Psoas muscle (tissue), 8 donors: ENCODE measurements around the gene CT47A1. TPM values are rescaled to one million over a fixed set of nuclear protein-coding genes. Genes with fewer than 3 reads are reported as not detected.
"Not testable (repeated sequence)": the region's sequence is repeated elsewhere in the genome, so short reads cannot be mapped to it uniquely, and the experiment has no call there.

Source experiments
- ATAC-seq, 4 donors: fragments of 200-7000 bp; cut with Tn5 transposase; one replicate each; pipeline ENCODE4 v1.9.1; 2020; ENCODE audit warnings: moderate library complexity in 3 of 4, mild to moderate bottlenecking in 2 of 4
- DNase-seq, 2 donors: peaks; one replicate each; pipeline ENCODE4 v3.0.0-alpha.2; 2020
- H3K27ac ChIP-seq: fragments of 200-600 bp; one replicate; pipeline ENCODE4 v1.8.0; 2022
- H3K27me3 ChIP-seq, 3 donors: fragments of 200-600 bp in 1 of 3; one replicate each; pipeline versions ENCODE4 v1.6.1 to v1.8.0; 2013 to 2022; ENCODE audit warnings: low read length in 2 of 3, mild to moderate bottlenecking in 2 of 3, moderate library complexity in 1 of 3; ENCODE audit not compliant: insufficient read depth in 3 of 3
- H3K36me3 ChIP-seq, 2 donors: fragments of 200-600 bp in 1 of 2; one replicate each; pipeline versions ENCODE4 v1.6.1 to v1.8.0; 2013 to 2022; ENCODE audit warnings: low read depth in 1 of 2, mild to moderate bottlenecking in 1 of 2, moderate library complexity in 1 of 2; ENCODE audit not compliant: insufficient read depth in 1 of 2
- H3K4me1 ChIP-seq: fragments of 200-600 bp; one replicate; pipeline ENCODE4 v1.8.0; 2022
- H3K4me3 ChIP-seq: fragments of 200-600 bp; one replicate; pipeline ENCODE4 v1.8.0; 2022; ENCODE audit warnings: mild to moderate bottlenecking
- H3K9me3 ChIP-seq: fragments of 200-600 bp; one replicate; pipeline ENCODE4 v1.8.0; 2022
- WGBS, 3 donors: extraction: QIAGEN DNeasy Blood & Tissue Kit; methylation state at CpG; one replicate each; pipeline versions ENCODE4 v1.1.6 to v1.1.7; 2013; 5-methylcytosine and 5-hydroxymethylcytosine counted together
- intact Hi-C, 2 donors: fragments of 100-400 bp; cut with DNase I; formaldehyde crosslinking; loops; one replicate each; pipeline versions ENCODE4 v1.11.0 to v1.14.2; 2022
- long read RNA-seq, 2 donors: library from polyadenylated mRNA; unstranded; transcript quantifications; one replicate each; pipeline ENCODE4 v2.0.0, GENCODE V29; 2021
- polyA plus RNA-seq, 3 donors: library from polyadenylated mRNA; stranded (reverse); fragments of 200-250 nt; gene quantifications; one replicate each; pipeline ENCODE4 v1.2.3, GENCODE V29; 2013
- total RNA-seq, 4 donors: library from RNA; stranded (reverse); fragmentation: NEBNext Ultra II Directional in 2 of 4; extraction: Animal tissue kit (Norgen Biotek cat#: 25700) in 2 of 4; gene quantifications; one replicate each; pipeline versions ENCODE4 v1.2.1 to v1.2.4, GENCODE V29; 2021 to 2023
- TF ChIP-seq, protein P1 (sequence below): fragments of 200-600 bp; IDR thresholded peaks from one replicate; pipeline ENCODE4 v1.8.0; 2022; ENCODE audit warnings: antibody characterized with exemption
- donor health status: healthy with polysubstance abuse.
- donor health status: DM: no; HTN: no; CAD: no; lungs with moderate emphysema.
- donor health status: Bipolar disorder and iron deficiency.
- donor health status: healthy.
- donor health status: DM: yes; HTN: yes; CAD: no.
- donor health status: DM: no; HTN: no; CAD: no.
- donor health status: DM: no; HTN: no; CAD: no.
- donor health status: DM: yes; HTN: yes; CAD: no.

Gene CT47A1
- total RNA-seq (not detected), polyA plus RNA-seq (not detected)
- long read RNA-seq, donor 1: 0 reads
- long read RNA-seq, donor 2: 0 reads

DNA sequence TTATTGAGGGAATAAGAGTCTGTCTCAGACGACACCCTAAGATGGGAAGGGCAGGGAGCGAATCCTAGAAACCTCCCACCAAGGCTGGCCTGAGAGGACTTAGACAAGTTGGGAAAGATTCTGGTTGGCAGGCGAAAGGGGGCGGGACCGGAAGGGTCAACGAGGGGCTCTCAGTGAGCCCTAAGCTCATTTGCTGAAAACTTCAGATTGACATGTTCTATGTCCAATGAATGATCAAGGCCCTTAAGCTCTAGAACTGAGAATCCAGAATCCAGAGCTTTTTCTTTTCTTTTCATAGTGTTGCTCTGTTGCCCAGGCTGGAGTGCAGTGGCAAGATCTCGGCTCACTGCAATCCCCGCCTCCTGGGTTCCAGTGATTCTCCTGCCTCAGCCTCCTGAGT lies at the start of gene CT47A1:
TSS of gene CT47A1 (minus strand) at position 101 of the 400 bp plus-strand sequence. CDS start 231 bp downstream, outside the sequence.
- H3K27ac ChIP-seq, H3K4me3 ChIP-seq, H3K4me1 ChIP-seq, H3K36me3 ChIP-seq, intact Hi-C loops, ATAC-seq, H3K9me3 ChIP-seq, H3K27me3 ChIP-seq, DNase-seq: not testable (repeated sequence)
- no CpG with 5 or more reads among the region's 8 CpGs for WGBS, 3 donors

DNA sequence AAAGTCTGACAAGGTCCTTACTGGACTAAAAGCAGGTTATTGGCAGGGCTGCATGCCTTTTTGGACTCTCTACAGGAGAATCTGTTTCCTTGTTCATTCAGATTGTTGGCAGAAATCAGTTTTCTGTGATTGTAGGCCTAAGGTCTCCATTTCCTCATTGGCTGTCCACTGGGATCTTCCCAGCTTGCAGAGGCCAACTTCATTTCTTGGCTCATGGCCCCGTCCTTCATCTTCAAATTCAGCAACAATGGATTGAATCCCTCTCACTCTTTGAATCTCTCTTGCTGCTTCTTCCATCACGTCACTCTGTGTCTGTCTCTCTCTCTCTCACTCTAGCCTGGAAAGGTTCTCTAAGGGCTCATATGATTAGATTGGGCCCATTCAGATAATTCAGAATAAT lies 47.0 kb upstream of the CT47A1 start:
- Histone ChIP-seq H3K27ac (no peak overlapping the region), H3K36me3 (no peaks in the 10 kb centered on the region), H3K9me3 (no peaks in the 10 kb centered on the region), H3K27me3 (no peaks in the 10 kb centered on the region), H3K4me3 (no peak overlapping the region), H3K4me1 (no peaks in the 10 kb centered on the region)
- ATAC-seq (no peak), DNase-seq (no peak)
- intact Hi-C loops: no loop called here
- TF ChIP-seq, protein P1, sequence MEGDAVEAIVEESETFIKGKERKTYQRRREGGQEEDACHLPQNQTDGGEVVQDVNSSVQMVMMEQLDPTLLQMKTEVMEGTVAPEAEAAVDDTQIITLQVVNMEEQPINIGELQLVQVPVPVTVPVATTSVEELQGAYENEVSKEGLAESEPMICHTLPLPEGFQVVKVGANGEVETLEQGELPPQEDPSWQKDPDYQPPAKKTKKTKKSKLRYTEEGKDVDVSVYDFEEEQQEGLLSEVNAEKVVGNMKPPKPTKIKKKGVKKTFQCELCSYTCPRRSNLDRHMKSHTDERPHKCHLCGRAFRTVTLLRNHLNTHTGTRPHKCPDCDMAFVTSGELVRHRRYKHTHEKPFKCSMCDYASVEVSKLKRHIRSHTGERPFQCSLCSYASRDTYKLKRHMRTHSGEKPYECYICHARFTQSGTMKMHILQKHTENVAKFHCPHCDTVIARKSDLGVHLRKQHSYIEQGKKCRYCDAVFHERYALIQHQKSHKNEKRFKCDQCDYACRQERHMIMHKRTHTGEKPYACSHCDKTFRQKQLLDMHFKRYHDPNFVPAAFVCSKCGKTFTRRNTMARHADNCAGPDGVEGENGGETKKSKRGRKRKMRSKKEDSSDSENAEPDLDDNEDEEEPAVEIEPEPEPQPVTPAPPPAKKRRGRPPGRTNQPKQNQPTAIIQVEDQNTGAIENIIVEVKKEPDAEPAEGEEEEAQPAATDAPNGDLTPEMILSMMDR: no peak
- 29 to 48% (median 47%) methylated on average over 2 of the region's 2 CpGs for WGBS, 3 donors

DNA sequence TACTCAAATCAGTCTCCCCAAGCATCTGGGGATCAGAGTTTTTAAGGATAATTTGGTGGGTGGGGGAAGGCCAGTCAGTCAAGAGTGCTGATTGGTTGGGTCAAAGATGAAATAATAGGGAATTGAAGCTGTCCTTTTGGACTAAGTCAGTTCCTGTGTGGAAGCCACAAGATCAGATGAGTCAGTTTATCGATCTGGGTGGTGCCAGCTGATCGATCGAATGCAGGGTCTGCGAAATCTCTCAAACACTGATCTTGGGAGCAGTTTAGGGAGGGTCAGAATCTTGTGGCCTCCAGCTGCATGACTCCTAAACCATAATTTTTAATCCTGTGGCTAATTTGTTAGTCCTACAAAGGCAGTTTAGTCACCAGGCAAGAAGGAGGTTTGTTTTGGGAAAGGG lies 44.5 kb upstream of the CT47A1 start:
- WGBS, 3 donors: 81 to 90% (median 85%) methylated on average over 4 of the region's 4 CpGs

DNA sequence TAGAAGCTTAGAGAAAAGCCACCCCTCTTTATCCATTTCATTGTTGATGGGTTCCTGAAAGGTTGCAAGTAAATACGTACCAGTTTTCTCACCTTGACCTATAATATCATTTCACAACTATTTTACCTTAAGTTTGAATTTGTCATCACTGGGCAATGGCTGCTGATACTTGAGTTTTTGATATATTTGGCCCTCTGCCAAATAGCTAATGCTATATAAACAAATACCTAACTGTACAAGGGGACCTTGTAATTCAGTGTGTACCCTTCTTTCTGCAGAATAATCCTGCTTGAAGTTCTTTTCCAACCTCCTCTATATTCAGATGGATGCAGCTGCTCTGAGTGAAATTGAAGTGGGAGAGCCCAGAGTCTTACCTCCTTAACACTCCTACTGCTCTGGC lies 42.9 kb upstream of the CT47A1 start:
- H3K27me3 ChIP-seq: no peaks in the 10 kb centered on the region
- H3K4me3 ChIP-seq: no peak overlapping the region
- no peaks in the 10 kb centered on the region for H3K9me3 ChIP-seq
- H3K4me1 ChIP-seq: no peaks in the 10 kb centered on the region
- H3K27ac ChIP-seq: no peak overlapping the region
- H3K36me3 ChIP-seq: no peaks in the 10 kb centered on the region
- 54 to 66% (median 65%) methylated on average over 1 of the region's 1 CpG for WGBS, 3 donors
- ATAC-seq (no peak), DNase-seq (no peak)
- TF ChIP-seq, protein P1: no peak
- intact Hi-C loops: no loop called here

More for the DNA sequence above, 44.5 kb upstream of the CT47A1 start:
- H3K27me3 ChIP-seq: no peaks in the 10 kb centered on the region
- no peaks in the 10 kb centered on the region for H3K9me3 ChIP-seq
- no peak overlapping the region for H3K4me3 ChIP-seq
- no peaks in the 10 kb centered on the region for H3K36me3 ChIP-seq
- no peak overlapping the region for H3K27ac ChIP-seq
- TF ChIP-seq, protein P1: no peak
- no peak for DNase-seq
- ATAC-seq: no peak
- no peaks in the 10 kb centered on the region for H3K4me1 ChIP-seq
- intact Hi-C loops: no loop called here

DNA sequence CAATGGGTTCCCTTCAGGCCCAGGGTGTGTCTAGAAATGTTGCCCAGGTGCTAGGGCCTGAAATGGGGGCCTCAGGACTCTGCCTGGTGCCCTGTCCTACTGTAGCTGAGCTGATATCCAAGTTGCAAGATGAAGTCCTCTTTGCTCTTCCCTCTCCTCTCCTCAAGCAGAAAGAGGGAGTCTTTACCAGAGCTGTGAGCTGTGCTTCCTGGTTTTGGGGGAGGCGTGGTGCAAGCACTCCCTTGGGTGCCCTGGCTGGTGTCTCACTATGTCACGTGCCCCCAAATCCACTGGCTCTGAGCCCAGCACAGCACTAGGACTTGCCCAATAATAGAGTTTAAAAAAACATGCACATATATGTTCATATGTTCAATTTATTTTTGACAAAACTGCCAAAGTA lies 29.3 kb upstream of the CT47A1 start:
- no peak overlapping the region for H3K4me3 ChIP-seq
- no peak overlapping the region for H3K27ac ChIP-seq
- TF ChIP-seq, protein P1: no peak
- H3K27me3 ChIP-seq: no peaks in the 10 kb centered on the region
- H3K4me1 ChIP-seq: no peaks in the 10 kb centered on the region
- no peak for DNase-seq
- WGBS, 3 donors: 51 to 78% (median 64%) methylated on average over 2 of the region's 2 CpGs
- H3K9me3 ChIP-seq: no peaks in the 10 kb centered on the region
- no peaks in the 10 kb centered on the region for H3K36me3 ChIP-seq
- intact Hi-C loops: no loop called here
- no peak for ATAC-seq
